Kidney (tissue), 22 donors: ENCODE measurements around the gene NSRP1. TPM values are rescaled to one million over a fixed set of nuclear protein-coding genes. Genes with fewer than 3 reads are reported as not detected.

Source experiments
- DNase-seq, 5 donors: peaks; one replicate each; pipeline ENCODE4 v3.0.0-alpha.2; 2013 to 2020
- FAIRE-seq: peaks from 2 replicates; lab custom pipeline; 2012; peaks lifted over from hg19 to GRCh38; lab: Jason Lieb, UNC
- H3K27ac ChIP-seq, 2 donors: one replicate each; pipeline ENCODE4 v1.7.0; 2013; ENCODE audit warnings: low read depth in 2 of 2, low read length in 2 of 2, inconsistent platforms in 1 of 2
- H3K27me3 ChIP-seq: one replicate; pipeline ENCODE4 v1.7.1; 2013; ENCODE audit warnings: low read length, inconsistent platforms; ENCODE audit not compliant: control insufficient read depth, insufficient read depth
- H3K36me3 ChIP-seq, 3 donors: one replicate each; pipeline versions ENCODE4 v1.7.0 to v1.7.1; 2013; ENCODE audit warnings: low read length in 3 of 3, control low read depth in 1 of 3, inconsistent platforms in 1 of 3; ENCODE audit not compliant: insufficient read depth in 3 of 3, control insufficient read depth in 2 of 3
- H3K4me1 ChIP-seq, 3 donors: one replicate each; pipeline versions ENCODE4 v1.7.0 to v1.7.1; 2013; ENCODE audit warnings: low read length in 3 of 3, inconsistent platforms in 1 of 3, low read depth in 1 of 3; ENCODE audit not compliant: control insufficient read depth in 2 of 3, insufficient read depth in 2 of 3
- H3K4me3 ChIP-seq, 3 donors: one replicate each; pipeline versions ENCODE4 v1.7.0 to v1.8.1; 2013; ENCODE audit warnings: low read length in 3 of 3, control low read depth in 1 of 3, inconsistent platforms in 1 of 3
- H3K9ac ChIP-seq, 3 donors: one replicate each; pipeline versions ENCODE4 v1.7.0 to v1.7.1; 2013; ENCODE audit warnings: low read length in 3 of 3, control low read depth in 1 of 3, inconsistent platforms in 1 of 3
- H3K9me3 ChIP-seq, 3 donors: one replicate each; pipeline versions ENCODE4 v1.7.0 to v1.7.1; 2013; ENCODE audit warnings: low read length in 3 of 3, control low read depth in 1 of 3, inconsistent platforms in 1 of 3; ENCODE audit not compliant: control insufficient read depth in 2 of 3, insufficient read depth in 1 of 3
- CTCF ChIP-seq: IDR thresholded peaks from 3 replicates; pipeline ENCODE4 v1.5.1; 2012; ENCODE audit warnings: mild to moderate bottlenecking, moderate library complexity, borderline replicate concordance; ENCODE audit not compliant: insufficient read depth; ENCODE audit errors: extremely low read depth
- intact Hi-C: fragments of 100-400 bp; cut with DNase I; formaldehyde crosslinking; loops from one replicate; pipeline ENCODE4 v1.11.1; 2022
- long read RNA-seq, 10 donors: library from polyadenylated mRNA in 1 of 10; unstranded in 1 of 10; transcript quantifications; one replicate each; pipeline ENCODE4 v2.0.0 and lab custom pipeline, GENCODE V29; 2021 to 2026
- polyA plus RNA-seq: library from polyadenylated mRNA; stranded (reverse); fragments of 350-450 nt; fragmentation: Illumina TruSeq; extraction: RNeasy Lipid Tissue Mini Kit (QIAGEN cat#74804); gene quantifications from one replicate; pipeline ENCODE4 v1.2.3, GENCODE V29; 2014; ENCODE audit warnings: low read depth, low replicate concordance; ENCODE audit not compliant: insufficient read depth
- total RNA-seq: library from RNA; stranded (reverse); fragmentation: NEBNext Ultra II Directional; extraction: Animal tissue kit (Norgen Biotek cat#: 25700); gene quantifications from one replicate; pipeline ENCODE4 v1.2.1, GENCODE V29; 2021
- donor health status: control.
- donor health status: control.
- donor health status: control.
- donor health status: control.
- donor health status: control.
- donor health status: DM: yes; HTN: yes; CAD: no.
- donor health status: Normal renal cell carcinoma (clear cell type).

The NSRP1 gene
- total RNA-seq (40.2 TPM), polyA plus RNA-seq (17.2 TPM)
- long read RNA-seq, donor 1, partial matches to known transcripts: 10 of 14 reads
- long read RNA-seq, donor 1, other reads (novel, unspliced or antisense): 0 of 14 reads
- long read RNA-seq, donor 2, transcript NSRP1-201 (7 exons, 2,541 nt): major isoform, 5 of 8 reads
- long read RNA-seq, donor 2, partial matches to known transcripts: 0 of 8 reads
- long read RNA-seq, donor 2, other reads (novel, unspliced or antisense): 0 of 8 reads
- long read RNA-seq, donor 3, transcript NSRP1-201 (7 exons, 2,541 nt): major isoform, 9 of 13 reads
- long read RNA-seq, donor 3, partial matches to known transcripts: 0 of 13 reads
- long read RNA-seq, donor 3, other reads (novel, unspliced or antisense): 0 of 13 reads
- long read RNA-seq, donor 4, partial matches to known transcripts: 0 of 6 reads
- long read RNA-seq, donor 4, other reads (novel, unspliced or antisense): 0 of 6 reads
- long read RNA-seq, donor 5, partial matches to known transcripts: 0 of 1 reads
- long read RNA-seq, donor 5, other reads (novel, unspliced or antisense): 0 of 1 reads
- long read RNA-seq, donor 6, transcript NSRP1-201 (7 exons, 2,541 nt): major isoform, 6 of 15 reads
- long read RNA-seq, donor 6, partial matches to known transcripts: 5 of 15 reads
- long read RNA-seq, donor 6, other reads (novel, unspliced or antisense): 0 of 15 reads
- long read RNA-seq, donor 7, transcript NSRP1-201 (7 exons, 2,541 nt): major isoform, 15 of 40 reads
- long read RNA-seq, donor 7, partial matches to known transcripts: 14 of 40 reads
- long read RNA-seq, donor 7, other reads (novel, unspliced or antisense): 9 of 40 reads
- long read RNA-seq, donor 8, transcript NSRP1-201 (7 exons, 2,541 nt): major isoform, 5 of 5 reads
- long read RNA-seq, donor 8, partial matches to known transcripts: 0 of 5 reads
- long read RNA-seq, donor 8, other reads (novel, unspliced or antisense): 0 of 5 reads
- long read RNA-seq, donor 9, partial matches to known transcripts: 8 of 12 reads
- long read RNA-seq, donor 9, other reads (novel, unspliced or antisense): 0 of 12 reads
- long read RNA-seq, donor 10, partial matches to known transcripts: 18 of 23 reads
- long read RNA-seq, donor 10, other reads (novel, unspliced or antisense): 0 of 23 reads

GRCh38 chr17:30116661-30117551, at the start of gene NSRP1:
TSS of gene NSRP1 (plus strand) at chr17:30116816. CDS start at chr17:30116844, 28 bp downstream.
- intact Hi-C loops: no loop called here
- FAIRE-seq: peak; percentile 38
- Histone ChIP-seq H3K9me3 (no peaks in the 10 kb centered on the region), H3K36me3 (no peaks in the 10 kb centered on the region), H3K4me3 (peak within 1 kb of the TSS; percentile 93 to 99 (median 94)), H3K4me1 (peaks cover 0 to 7% (median 4%) of the 10 kb centered on the region in 3 donors), H3K27ac (peak within 1 kb of the TSS; percentile 97 to 98), H3K27me3 (no peaks in the 10 kb centered on the region), H3K9ac (peak within 1 kb of the TSS; percentile 92 to 99 (median 99))
- peak; percentile 96 to 99 (median 97) for DNase-seq
- no peak for TF ChIP-seq CTCF

- intact Hi-C loops: no loop called here
- no peak overlapping the region for H3K27ac ChIP-seq
- H3K9me3 ChIP-seq: peaks cover 0 to 21% (median 2%) of the 10 kb centered on the region in 3 donors
- no peak for TF ChIP-seq CTCF
- H3K4me1 ChIP-seq: no peaks in the 10 kb centered on the region
- DNase-seq: no peak
- no peak overlapping the region for H3K4me3 ChIP-seq
- H3K27me3 ChIP-seq: no peaks in the 10 kb centered on the region
- H3K36me3 ChIP-seq: no peaks in the 10 kb centered on the region
- no peak overlapping the region for H3K9ac ChIP-seq
- no peak for FAIRE-seq
Measured at GRCh38 chr17:30068465-30068864, 48.2 kb upstream of the NSRP1 start.

GRCh38 chr17:30074254-30074653, 42.4 kb upstream of the NSRP1 start:
- TF ChIP-seq CTCF: no peak
- intact Hi-C loops: no loop called here
- DNase-seq: no peak
- no peak overlapping the region for H3K4me3 ChIP-seq
- H3K27me3 ChIP-seq: no peaks in the 10 kb centered on the region
- no peaks in the 10 kb centered on the region for H3K9me3 ChIP-seq
- FAIRE-seq: no peak
- H3K9ac ChIP-seq: no peak overlapping the region
- H3K27ac ChIP-seq: no peak overlapping the region
- no peaks in the 10 kb centered on the region for H3K4me1 ChIP-seq
- no peaks in the 10 kb centered on the region for H3K36me3 ChIP-seq
